LNCAP (cell line): ENCODE data around the gene TRANK1.

Experiments
- CTCF ChIP-seq: fragments of 450-650 bp; IDR thresholded peaks from 2 replicates; pipeline ENCODE4 v1.5.1; 2017; ENCODE audit warnings: mild to moderate bottlenecking

Gene TRANK1

GRCh38 chr3:36827133-36827532 is 117.7 kb downstream of the TRANK1 start:
- TF ChIP-seq CTCF: no peak

- no peak for TF ChIP-seq CTCF
Observed at GRCh38 chr3:36826240-36826639, 118.6 kb downstream of the TRANK1 start.

GRCh38 chr3:36824443-36824842 is 120.4 kb downstream of the TRANK1 start:
- no peak for TF ChIP-seq CTCF

GRCh38 chr3:36823806-36824205 is 121.0 kb downstream of the TRANK1 start:
- TF ChIP-seq CTCF: no peak

- no peak for TF ChIP-seq CTCF
Observed at GRCh38 chr3:36820083-36820482, 124.8 kb downstream of the TRANK1 start.

GRCh38 chr3:36817806-36818533 is 126.9 kb downstream of the TRANK1 start:
- no peak for TF ChIP-seq CTCF

GRCh38 chr3:36815375-36815774 is 129.5 kb downstream of the TRANK1 start:
- no peak for TF ChIP-seq CTCF

- no peak for TF ChIP-seq CTCF
Observed at GRCh38 chr3:36814776-36815175, 130.1 kb downstream of the TRANK1 start.
